SK-MEL-5 (cell line): ENCODE data around the gene WDR70. TPM values are rescaled to one million over a fixed set of nuclear protein-coding genes. Genes with fewer than 3 reads are reported as not detected.
"Not testable (repeated sequence)": the region's sequence is repeated elsewhere in the genome, so short reads cannot be mapped to it uniquely, and the experiment has no call there.

ENCODE experiments used
- DNase-seq: peaks from one replicate; pipeline ENCODE4 v3.0.0-alpha.2; 2016; ENCODE audit warnings: low read depth, low spot score
- in situ Hi-C: cut with HindIII; loops from 2 replicates; pipeline ENCODE4 v1.10.0; 2016; ENCODE audit warnings: low sequenced_read_pairs, high pct_unique_total_duplicates, low pct_unique_long_range_greater_than_20kb
- total RNA-seq: library from RNA; depleted of rRNA; stranded (reverse); fragments of >200 nt; shearing (Covaris generic); gene quantifications from 2 replicates; pipeline ENCODE4 v1.2.3, GENCODE V29; 2014

The WDR70 gene
- total RNA-seq, 1 experiment from 2014 or later: 45.6 TPM

DNA sequence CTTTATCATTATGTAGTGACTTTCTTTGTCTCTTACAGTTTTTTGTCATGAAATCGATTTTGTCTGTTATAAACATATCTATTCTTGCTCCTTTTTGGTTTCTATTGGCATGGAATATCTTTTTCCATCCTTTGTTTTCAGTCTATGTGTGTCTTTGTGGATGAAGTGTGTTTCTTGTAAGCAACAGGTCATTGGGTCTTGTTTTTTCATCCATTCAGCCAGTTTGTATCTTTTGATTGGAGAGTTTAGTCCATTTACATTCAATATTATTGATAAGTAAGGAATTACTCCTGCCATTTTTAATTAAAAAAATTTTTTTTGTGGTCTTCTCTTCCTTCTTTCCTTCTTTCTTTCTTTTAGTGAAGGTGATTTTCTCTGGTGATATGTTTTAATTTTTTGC is 266.6 kb downstream of the WDR70 start:
- in situ Hi-C loops: no loop called here
- no peak for DNase-seq

DNA sequence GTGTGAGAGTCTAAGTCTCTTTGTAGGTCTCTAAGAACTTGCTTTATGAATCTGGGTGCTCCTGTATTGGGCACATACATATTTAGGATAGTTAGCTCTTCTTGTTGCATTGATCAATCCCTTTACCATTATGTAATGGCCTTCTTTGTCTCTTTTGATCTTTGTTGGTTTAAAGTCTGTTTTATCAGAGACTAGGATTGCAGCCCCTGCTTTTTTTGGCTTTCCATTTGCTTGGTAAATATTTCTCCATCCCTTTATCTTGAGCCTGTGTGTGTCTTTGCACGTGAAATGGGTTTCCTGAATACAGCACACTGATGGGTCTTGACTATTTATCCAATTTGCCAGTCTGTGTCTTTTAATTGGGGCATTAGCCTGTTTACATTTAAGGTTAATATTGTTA is 275.4 kb downstream of the WDR70 start:
- in situ Hi-C loops, DNase-seq: not testable (repeated sequence)

DNA sequence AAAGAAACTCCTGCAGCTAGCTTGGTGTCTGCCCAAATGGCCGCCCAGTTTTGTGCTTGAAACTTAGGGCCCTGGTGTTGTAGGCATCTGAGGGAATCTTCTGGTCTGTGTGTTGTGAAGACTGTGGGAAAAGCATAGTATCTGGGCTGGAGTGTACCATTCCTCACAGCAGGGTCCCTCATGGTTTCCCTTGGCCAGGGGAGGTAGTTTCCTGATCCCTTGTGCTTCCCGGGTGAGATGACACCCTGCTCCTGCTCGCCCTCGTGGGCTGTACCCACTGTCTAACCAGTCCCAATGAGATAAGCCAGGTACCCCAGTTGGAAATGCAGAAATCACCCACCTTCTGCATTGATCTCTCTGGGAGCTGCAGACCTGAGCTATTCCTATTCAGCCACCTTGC is 277.9 kb downstream of the WDR70 start:
- no peak for DNase-seq
- in situ Hi-C loops: no loop called here

DNA sequence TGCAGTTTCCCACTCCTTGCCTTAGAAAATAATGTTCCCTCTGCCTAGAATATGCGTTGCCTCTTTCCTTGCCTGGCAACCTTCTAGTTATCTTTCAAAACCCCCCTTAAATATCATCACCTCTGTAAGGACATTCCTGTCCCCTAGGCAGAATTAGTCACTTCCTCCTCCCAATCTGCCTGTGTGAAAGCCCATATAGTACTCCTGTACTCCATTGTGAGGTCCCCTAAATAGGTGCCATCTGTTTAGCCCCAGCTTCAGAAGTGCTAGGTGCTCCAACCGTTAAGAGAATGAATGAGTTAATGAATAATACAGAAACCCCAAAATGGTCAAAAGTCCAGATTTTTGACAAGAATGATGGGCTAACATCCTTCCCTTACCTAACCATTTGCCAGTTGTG is 279.3 kb downstream of the WDR70 start:
- no peak for DNase-seq

DNA sequence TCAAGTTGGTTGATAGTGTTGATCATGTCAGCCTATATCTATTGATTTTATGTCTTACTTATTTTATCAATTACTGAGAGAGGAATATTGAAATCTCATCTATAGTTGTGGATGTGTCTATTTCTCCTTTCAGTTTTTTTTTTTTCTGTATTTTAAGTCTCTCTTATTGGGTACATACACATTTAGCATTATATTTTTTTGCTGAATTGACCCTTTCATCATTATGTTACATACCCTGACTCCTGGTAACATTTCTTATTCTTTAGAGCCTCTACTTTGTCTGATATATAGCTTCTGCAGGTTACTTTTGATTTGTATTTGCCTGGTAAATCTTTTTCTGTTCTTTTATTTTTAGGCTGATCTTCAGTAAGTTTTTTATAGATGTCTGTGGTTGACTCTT is 281.2 kb downstream of the WDR70 start:
- DNase-seq: no peak
- in situ Hi-C loops: no loop called here

More for the DNA sequence above, 279.3 kb downstream of the WDR70 start:
- in situ Hi-C loops: no loop called here

DNA sequence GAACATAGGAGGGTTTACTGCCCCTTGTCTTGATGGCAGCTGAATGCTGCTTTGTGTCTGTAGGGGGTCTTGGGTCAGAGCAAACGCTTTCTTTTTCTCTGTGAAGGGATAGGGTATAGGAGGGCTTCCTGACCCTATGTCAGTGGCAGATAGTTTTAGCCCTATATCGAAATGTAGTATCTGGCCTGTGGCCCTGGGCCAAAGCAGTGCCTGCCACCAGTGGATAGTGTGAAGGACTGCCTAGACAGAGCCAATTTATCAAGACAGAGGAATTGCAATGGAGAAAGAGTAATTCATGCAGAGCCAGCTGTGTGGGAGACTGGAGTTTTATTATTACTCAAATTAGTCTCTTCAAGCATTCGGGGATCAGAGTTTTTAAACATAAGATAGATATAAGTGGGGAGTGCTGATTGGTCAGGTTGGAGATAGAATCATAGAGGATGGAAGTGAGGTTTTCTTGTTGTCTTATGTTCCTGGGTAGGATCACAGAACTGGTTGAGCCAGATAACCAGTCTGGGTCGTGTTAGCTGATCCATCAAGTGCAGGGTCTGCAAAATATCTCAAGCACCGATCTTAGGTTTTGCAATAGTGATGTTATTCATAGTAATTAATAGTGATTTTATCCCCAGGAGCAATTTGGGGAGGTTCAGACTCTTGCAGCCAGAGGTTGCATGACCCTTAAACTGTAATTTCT is 282.3 kb downstream of the WDR70 start:
- in situ Hi-C loops: no loop called here

DNA sequence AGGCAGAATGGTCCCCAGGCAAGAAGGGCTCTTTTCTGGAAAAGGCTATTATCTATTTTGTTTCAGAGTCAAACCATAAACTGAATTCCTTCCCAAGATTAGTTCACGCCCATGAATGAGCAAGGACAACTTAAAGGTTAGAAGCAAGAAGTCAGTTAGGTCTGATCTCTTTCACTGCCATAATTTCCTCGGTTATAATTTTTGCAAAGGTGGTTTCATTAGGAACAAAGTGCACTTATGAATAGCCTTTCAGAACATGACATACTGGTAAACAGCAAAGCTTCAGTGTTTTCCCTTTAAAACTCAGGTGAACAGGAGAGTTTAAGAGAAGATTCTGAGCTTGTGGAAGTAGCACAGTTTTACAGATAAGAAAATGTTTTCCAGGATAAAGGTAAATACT is 282.8 kb downstream of the WDR70 start:
- in situ Hi-C loops: no loop called here
- no peak for DNase-seq

More for the DNA sequence above, 282.3 kb downstream of the WDR70 start:
- no peak for DNase-seq

DNA sequence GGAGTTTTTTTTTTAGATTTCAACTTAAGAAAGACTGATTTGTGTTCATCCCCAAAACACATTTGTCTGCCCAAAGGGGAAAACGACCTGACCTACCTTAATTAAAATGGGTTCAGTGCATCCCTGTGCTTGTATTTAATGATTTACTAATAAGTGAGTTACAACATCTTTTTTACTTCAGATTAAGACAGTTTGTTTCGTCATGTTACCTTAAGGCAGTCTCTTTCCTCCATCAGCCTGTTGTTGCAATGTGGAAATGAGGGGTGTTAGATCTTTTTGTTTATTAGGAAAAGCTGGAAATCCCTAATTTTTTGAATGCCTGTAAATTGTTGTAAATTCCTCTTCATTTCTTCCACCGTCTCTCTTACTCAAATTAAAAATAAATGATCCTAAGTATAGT is 283.2 kb downstream of the WDR70 start:
- DNase-seq: no peak
- in situ Hi-C loops: no loop called here

DNA sequence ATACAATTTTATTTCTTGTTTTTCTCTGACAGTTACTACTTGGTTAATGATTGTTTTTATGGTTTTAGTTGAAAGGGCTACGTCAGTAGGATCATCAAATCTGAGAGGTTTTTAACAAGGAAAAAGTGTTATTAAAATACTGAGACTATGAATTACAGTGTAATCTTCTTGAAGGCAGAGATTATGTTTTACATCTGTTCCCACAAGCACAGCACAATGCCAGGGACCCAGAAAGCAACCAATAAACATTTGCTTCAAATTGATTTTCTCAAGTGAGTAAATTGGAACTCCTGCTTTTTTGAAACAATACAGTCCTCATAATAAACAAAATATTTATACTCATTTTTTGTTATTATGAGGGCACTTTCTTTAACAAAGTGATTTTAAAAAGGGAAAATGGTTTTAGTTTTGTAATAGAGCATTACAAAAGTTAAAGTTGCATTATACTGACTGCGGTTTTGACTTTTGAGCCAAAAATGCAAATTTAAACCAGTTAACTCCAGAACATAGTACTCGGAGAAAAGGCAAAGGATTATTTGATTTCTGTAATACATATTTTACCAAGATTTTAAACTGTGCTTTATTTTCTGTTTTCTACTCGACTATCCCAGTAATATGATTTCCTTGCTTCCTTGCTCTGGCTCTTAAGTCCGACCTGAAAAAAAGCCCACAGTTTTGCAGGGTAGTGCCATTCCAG is 283.8 kb downstream of the WDR70 start:
- in situ Hi-C loops: no loop called here

DNA sequence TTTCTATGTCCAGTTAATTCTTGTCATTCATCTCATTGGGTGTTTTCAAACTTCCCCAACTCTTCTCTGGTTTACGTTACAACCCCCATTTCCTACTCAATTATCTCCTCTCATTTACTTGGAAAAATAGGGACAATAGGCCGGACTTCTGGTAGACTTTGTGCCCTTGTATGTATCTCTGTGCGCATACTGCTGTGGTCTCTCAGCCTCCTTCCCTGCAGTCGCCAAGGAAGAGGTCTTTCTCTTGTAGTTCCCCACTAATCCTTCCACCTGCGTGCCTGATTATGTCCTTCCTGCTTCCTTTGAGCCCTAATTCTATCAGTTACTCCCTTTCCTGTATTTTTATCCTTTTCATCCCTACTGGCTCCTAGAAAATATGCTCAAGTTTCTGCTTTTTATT is 284.4 kb downstream of the WDR70 start:
- DNase-seq: no peak
- in situ Hi-C loops: no loop called here

More for the DNA sequence above, 283.8 kb downstream of the WDR70 start:
- no peak for DNase-seq

DNA sequence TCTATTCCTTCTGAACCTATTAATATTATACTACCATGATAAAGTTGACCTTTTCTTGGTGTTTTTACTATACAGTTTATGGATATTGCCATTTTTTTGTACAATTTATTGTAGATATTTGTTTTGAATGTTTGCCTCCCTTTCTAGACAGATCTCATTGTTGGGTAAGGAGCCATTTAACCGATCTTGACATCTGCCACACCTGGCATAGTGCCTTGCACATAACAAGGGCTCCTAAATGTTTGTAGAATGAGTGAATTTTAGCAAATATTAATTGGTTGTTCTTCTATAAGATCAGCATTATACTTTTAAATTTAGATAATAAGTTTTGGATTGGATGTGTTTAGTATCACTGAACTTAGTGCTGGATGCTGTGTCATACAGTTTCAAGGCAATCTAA is 285.4 kb downstream of the WDR70 start:
- no peak for DNase-seq
- in situ Hi-C loops: no loop called here

DNA sequence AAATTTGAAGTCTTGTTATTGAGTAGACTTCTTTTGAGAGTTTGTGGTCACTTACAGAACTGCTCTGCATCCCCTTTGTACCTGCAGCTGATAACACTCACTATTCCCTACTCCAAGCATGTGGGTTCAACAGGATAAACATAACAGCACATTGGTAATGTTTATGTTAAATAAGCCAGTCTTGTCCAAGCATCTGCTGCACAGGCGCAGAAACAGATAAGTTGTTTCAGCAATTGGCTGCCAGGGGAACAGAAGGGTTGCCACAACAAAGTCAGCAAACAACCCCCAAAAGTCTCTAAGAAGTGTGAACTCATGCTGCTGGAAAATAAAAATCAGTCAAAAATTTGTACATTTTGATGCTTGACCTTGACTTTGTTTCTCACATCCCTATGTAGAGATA is 286.2 kb downstream of the WDR70 start:
- in situ Hi-C loops: no loop called here
- no peak for DNase-seq

DNA sequence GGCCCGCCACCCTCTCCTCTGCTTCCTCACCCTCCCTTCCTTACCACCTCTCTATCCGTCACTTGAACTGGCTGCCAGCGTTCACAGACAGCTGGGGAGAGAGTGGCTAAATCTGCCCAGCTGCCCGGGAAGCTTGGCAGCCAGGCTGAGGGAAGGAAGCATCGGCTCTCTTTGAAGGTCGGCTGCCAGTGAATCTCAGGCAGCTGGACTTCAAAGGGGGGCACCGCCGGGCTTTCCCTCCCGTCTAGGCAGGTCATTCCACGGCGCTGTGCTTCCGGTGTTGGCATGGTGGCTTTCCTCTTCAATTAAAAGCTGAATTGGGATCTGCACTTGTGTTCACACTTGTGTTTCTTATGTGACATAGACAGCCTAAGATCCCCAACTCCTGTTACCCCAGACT is 286.8 kb downstream of the WDR70 start:
- in situ Hi-C loops: no loop called here
- no peak for DNase-seq

DNA sequence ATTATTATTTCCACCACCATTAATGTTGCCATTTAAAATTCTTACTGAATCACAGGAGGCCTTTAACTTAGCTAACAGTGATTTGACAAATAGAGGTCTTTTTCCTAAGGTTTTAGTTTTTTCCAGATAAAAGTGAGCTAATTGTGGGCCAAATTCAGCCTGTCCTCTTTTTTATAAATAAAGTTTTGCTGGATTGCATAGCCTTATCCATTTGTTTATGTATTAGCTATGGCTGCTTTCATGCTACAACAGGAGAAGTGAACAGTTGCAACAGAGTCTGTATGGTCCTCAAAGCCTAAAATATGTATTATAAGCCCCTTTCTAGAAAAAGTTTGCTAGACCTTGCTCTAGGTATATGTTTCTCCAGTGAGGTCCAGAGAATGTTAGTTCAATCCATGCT is 288.3 kb downstream of the WDR70 start:
- no peak for DNase-seq
- in situ Hi-C loops: no loop called here

DNA sequence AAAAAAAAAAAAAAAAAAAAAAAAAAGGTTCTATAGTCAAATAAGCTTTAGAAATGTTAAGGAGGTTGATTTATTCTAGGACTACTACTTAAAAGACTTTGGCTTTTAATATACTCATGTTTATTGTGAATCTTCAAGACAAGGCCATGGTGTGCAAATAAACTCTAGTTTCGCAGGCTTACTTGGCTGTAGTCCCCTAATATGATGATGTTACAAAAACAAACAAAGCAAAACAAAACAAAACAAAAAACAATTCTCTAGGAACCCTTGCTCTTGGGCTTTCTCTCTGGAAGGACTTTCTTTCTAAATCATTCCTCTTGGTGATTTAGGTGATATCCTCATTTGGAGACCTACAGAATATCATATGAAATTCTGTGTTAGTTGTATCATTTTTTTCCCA is 288.7 kb downstream of the WDR70 start:
- in situ Hi-C loops: no loop called here
- DNase-seq: no peak

DNA sequence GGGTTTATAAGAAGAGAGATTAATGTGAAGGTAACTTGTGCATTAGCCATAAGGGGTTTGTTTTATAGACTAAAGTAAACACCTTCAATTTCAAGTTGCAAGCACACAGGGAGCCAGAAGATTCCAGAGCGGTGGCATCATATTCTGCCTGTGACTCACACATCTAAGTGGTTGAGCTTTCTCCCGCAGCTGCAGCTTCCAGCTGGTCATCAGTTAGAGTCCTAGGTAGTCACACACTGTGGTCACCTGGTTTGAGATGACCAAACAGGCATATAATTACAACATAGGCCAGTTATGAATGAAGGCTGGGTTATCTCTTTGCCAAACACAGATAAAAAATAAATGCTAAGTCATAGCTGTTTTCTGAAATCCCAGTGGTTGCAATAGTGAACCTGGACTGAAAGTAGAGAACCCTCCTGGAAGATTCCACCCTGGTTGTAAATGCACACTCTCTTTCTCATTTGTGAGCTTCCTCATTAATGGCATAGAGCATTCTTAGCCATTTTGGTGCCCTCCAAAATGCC is 289.5 kb downstream of the WDR70 start:
- DNase-seq: peak; percentile 16
- in situ Hi-C loops: no loop called here

DNA sequence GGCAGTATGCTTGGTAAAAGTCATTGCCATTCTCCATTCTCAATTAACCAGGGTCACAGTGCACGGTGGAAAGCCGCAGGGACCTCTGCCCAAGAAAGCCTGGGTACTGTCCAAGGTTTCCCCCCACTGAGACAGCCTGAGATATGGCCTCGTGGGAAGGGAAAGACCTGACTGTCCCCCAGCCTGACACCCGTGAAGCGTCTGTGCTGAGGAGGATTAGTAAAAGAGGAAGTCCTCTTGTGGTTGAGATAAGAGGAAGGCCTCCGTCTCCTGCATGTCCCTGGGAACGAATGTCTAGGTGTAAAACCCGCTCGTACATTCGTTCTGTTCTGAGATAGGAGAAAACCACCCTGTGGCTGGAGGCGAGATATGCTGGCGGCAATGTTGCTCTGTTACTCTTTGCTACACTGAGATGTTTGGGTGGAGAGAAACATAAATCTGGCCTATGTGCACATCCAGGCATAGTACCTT is 293.0 kb downstream of the WDR70 start:
- in situ Hi-C loops, DNase-seq: not testable (repeated sequence)

DNA sequence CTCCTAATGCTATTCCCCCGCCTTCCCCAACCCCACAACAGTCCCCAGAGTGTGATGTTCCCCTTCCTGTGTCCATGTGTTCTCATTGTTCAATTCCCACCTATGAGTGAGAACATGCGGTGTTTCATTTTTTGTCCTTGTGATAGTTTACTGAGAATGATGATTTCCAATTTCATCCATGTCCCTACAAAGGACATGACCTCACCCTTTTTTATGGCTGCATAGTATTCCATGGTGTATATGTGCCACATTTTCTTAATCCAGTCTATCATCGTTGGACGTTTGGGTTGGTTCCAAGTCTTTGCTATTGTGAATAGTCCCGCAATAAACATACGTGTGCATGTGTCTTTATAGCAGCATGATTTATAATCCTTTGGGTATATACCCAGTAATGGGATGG is 295.2 kb downstream of the WDR70 start:
- DNase-seq, in situ Hi-C loops: not testable (repeated sequence)

DNA sequence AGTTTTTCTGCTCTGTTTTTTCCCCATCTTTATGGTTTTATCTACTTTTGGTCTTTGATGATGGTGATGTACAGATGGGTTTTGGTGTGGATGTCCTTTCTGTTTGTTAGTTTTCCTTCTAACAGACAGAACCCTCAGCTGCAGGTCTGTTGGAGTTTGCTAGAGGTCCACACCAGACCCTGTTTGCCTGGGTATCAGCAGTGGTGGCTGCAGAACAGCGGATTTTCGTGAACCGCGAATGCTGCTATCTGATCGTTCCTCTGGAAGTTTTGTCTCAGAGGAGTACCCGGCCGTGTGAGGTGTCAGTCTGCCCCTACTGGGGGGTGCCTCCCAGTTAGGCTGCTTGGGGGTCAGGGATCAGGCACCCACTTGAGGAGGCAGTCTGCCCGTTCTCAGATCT is 300.2 kb downstream of the WDR70 start:
- DNase-seq, in situ Hi-C loops: not testable (repeated sequence)
